ENCODE results near the gene RFTN1.

The RFTN1 gene

GRCh38 chr3:16400106-16400931, 113.2 kb downstream of the RFTN1 start:
- no peak for FAIRE-seq

GRCh38 chr3:16399473-16399872, 114.0 kb downstream of the RFTN1 start:
- FAIRE-seq = no peak

- FAIRE-seq = no peak
Observed at GRCh38 chr3:16398648-16399047, 114.9 kb downstream of the RFTN1 start.

- no peak for FAIRE-seq
Observed at GRCh38 chr3:16396202-16396601, 117.3 kb downstream of the RFTN1 start.

GRCh38 chr3:16395212-16395611, 118.3 kb downstream of the RFTN1 start:
- FAIRE-seq = no peak

GRCh38 chr3:16394639-16395038, 118.9 kb downstream of the RFTN1 start:
- no peak for FAIRE-seq

GRCh38 chr3:16392717-16393116, 120.8 kb downstream of the RFTN1 start:
- FAIRE-seq = no peak

GRCh38 chr3:16392065-16392464, 121.4 kb downstream of the RFTN1 start:
- FAIRE-seq = no peak

- no peak for FAIRE-seq
Observed at GRCh38 chr3:16390581-16390980, 122.9 kb downstream of the RFTN1 start.

- FAIRE-seq = no peak
Observed at GRCh38 chr3:16388850-16389441, 124.6 kb downstream of the RFTN1 start.

- no peak for FAIRE-seq
Observed at GRCh38 chr3:16386561-16386960, 126.9 kb downstream of the RFTN1 start.

GRCh38 chr3:16385151-16385550, 128.3 kb downstream of the RFTN1 start:
- FAIRE-seq = no peak

- no peak for FAIRE-seq
Observed at GRCh38 chr3:16383864-16384263, 129.6 kb downstream of the RFTN1 start.

- no peak for FAIRE-seq
Observed at GRCh38 chr3:16382845-16383244, 130.7 kb downstream of the RFTN1 start.

- FAIRE-seq = no peak
Observed at GRCh38 chr3:16381426-16381825, 132.1 kb downstream of the RFTN1 start.

- no peak for FAIRE-seq
Observed at GRCh38 chr3:16380421-16380820, 133.1 kb downstream of the RFTN1 start.

GRCh38 chr3:16379838-16380237, 133.7 kb downstream of the RFTN1 start:
- FAIRE-seq = no peak

GRCh38 chr3:16378920-16379319, 134.6 kb downstream of the RFTN1 start:
- FAIRE-seq = no peak

- no peak for FAIRE-seq
Observed at GRCh38 chr3:16378415-16378814, 135.1 kb downstream of the RFTN1 start.

GRCh38 chr3:16377847-16378302, 135.6 kb downstream of the RFTN1 start:
- no peak for FAIRE-seq

- FAIRE-seq = no peak
Observed at GRCh38 chr3:16377196-16377595, 136.3 kb downstream of the RFTN1 start.

- FAIRE-seq = no peak
Observed at GRCh38 chr3:16375891-16376290, 137.6 kb downstream of the RFTN1 start.

GRCh38 chr3:16374935-16375245, 138.6 kb downstream of the RFTN1 start:
- no peak for FAIRE-seq

GRCh38 chr3:16374047-16374934, 139.2 kb downstream of the RFTN1 start:
- no peak for FAIRE-seq
